Nucleus accumbens (tissue), 56 donors: Measurements from ENCODE around the gene DSCAML1.
"Not testable (repeated sequence)": the region's sequence is repeated elsewhere in the genome, so short reads cannot be mapped to it uniquely, and the experiment has no call there.

Experiments used
- DNase-seq, 56 donors: peaks; one replicate each; lab custom pipeline; 2025; lab: John Stamatoyannopoulos, UW

The DSCAML1 gene

GRCh38 chr11:117819096-117820040, 22.4 kb upstream of the DSCAML1 start:
- peak in 26 of 56 donors; percentile 11 to 66 (median 29) for DNase-seq

DNA sequence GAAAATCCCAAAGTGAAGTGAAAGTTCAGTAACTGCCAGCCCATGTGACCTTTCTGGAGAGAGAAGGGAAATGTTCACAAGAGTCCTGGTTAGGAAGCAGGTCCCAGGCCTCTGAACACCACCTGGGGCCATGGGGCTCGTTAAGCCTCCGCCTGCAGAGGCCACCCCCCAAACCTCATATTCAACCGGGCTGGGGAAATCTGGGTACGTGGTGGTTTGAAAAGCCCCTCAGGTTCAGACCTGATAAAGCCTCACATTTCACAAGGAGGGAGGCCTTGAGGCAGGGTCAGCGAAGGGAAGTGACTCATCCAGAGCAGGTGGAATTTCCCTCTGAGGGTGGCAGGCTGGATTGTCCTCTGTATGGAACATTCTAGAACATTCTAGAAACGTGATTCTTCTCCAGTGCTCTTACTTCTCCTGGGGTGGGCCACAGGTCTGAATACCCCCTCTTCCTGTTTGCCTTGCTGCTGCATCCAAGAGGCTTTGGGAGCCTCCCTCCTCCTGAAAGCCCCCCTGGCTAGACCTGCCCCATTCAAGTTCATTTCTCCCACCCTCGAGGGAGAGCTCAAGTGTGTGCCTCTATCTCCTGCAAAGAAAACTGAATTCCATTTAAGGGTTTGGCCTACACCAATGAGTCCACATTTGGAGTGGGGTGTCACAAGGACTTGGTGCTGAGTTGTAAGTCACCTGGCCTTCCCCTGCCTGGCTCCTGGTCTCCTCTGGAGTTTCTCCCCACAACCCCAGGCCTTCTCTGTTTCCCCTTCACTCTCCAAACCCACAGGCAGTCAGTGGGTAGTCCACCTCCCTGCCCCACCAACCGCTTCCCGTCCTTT, 21.2 kb upstream of the DSCAML1 start:
- no peak for DNase-seq

- peak in 50 of 56 donors; percentile 24 to 92 (median 73) for DNase-seq
Observed at GRCh38 chr11:117817368-117818040, 20.5 kb upstream of the DSCAML1 start.

DNA sequence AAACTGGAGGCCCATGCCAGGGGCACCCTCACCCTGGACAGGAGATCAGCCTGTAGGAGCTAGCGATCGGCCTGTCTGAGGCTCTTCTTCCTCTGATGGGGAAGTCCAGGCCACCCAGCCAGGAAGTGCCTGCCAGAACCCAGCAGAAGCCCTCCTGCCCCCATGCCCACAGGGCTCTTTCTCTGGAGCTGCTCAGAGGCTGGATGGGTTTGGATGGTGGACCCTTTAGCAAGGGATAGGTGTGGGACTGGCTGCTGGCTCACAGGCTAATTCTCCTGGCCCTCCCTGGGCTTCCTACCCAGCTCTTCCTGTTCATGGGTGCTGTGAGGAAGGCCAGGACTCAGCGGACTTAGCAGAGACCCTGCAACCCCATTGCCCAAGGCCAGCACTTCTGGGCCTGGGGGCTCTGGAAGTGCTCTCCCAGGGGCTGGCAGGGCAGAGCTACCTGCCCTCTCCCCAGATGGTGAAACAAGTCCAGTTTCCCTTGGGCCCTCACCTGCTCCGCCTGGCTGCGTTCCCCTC, 19.9 kb upstream of the DSCAML1 start:
- DNase-seq = peak in 1 of 56 donors; percentile 17

DNA sequence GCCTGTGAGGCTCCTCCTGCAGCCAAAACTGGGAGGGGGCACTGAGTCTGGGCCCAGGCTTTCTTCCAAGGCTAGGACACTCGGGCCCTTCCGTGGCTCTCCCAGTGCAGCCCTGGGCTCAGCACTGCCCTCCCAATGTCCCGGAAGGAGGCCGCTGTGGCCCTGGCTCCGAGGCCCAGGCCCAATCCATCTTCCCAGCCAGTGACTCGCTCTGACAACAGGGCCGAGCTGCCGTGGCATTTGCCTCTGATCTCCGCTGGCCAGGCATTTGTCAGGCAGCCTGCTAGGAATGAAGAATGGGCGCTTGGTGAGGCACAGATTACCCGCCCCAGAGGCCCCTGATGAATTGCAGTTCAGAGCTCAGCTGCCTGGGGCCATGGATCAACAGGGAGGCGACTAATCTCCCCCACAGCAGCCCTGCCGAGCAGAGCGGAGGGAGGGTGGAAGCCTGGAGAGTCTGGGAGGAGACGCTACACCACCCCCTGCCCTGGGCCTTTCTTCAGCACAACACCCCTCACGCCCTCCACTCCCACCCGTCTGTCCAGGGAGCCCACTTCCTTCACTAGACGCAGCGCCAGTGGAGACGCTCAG, 19.2 kb upstream of the DSCAML1 start:
- DNase-seq = peak in 1 of 56 donors; percentile 25

GRCh38 chr11:117815262-117815803, 18.3 kb upstream of the DSCAML1 start:
- peak in 1 of 56 donors; percentile 20 for DNase-seq

GRCh38 chr11:117814766-117815261, 17.8 kb upstream of the DSCAML1 start:
- peak in 17 of 56 donors; percentile 17 to 76 (median 42) for DNase-seq

DNA sequence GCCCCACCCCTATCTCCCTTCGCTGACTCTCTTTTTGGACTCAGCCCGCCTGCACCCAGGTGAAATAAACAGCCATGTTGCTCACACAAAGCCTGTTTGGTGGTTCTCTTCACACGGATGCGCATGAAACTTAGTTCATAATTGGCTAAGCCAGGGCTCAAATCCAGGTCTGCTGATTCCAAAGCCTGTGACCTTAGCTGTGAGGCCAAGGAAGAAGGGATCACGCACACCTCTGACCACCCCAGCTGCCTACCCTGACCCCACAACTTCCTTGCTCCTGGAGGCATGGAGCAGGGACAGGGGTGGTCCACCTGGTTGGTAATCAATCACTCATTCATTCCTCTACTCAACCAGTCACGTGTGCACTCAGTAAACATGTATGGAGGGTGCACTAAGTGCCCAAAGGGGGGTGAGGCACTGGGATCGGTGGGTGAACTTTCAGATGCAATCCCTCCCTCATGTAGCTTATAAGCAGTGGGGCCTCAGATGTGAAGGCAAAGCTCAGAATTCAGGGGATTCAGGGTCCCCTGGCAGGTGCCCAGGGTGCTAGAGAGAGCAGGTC, 17.3 kb upstream of the DSCAML1 start:
- DNase-seq = no peak

GRCh38 chr11:117810056-117810451, 13.0 kb upstream of the DSCAML1 start:
- DNase-seq = not testable (repeated sequence)

- DNase-seq = peak in 52 of 56 donors; percentile 34 to 90 (median 68)
Observed at GRCh38 chr11:117809236-117810055, 12.4 kb upstream of the DSCAML1 start.

GRCh38 chr11:117808784-117809183, 11.8 kb upstream of the DSCAML1 start:
- DNase-seq = no peak

- DNase-seq = peak in 43 of 56 donors; percentile 18 to 92 (median 63)
Observed at GRCh38 chr11:117807482-117808327, 10.7 kb upstream of the DSCAML1 start.

DNA sequence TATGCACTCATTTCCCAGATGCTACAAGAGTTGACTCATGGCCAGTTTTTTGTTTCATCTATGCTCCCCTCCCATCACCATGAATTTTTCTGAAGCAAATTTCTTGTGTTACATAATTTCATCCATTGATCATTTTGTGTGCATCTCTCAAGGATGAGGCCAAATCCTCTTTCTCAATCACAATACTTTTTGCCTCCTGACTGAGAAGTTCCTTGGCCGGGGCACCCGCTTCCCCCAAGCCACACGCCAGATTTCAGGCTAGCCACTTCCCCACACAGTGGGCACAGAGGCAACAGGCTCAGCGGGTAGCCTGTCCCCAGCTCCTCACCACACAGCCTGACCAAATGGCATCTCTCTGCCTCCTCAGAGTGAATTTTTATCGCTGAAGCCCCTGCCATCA, 9.8 kb upstream of the DSCAML1 start:
- no peak for DNase-seq

- no peak for DNase-seq
Observed at GRCh38 chr11:117805045-117805444, 8.0 kb upstream of the DSCAML1 start.

- DNase-seq = no peak
Observed at GRCh38 chr11:117803896-117804295, 6.9 kb upstream of the DSCAML1 start.

GRCh38 chr11:117799634-117800033, 2.6 kb upstream of the DSCAML1 start:
- DNase-seq = no peak

DNA sequence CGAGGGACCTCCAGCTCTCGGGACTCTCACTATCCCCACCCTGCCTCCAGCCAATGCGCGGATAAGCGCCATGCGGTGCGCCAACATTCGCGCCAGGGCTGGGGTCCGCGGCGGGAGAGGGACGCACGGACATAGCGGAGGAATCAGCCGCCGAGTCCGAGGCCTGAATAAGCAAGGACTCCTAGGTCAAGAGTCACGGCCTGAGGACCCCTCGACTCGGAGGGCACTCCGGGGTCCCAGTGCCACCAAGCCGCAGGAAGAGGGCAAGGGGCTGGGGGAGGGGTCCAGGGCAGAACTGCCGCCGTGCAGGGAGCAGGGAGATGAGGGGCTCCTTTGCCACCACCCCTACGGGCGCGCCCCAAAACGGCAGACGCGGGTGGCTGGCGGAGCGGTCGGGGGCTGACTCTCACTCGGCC, 552 bp downstream of the DSCAML1 start:
- no peak for DNase-seq
